ENCODE data around the gene LTBP4.
"Not testable (repeated sequence)": the region's sequence is repeated elsewhere in the genome, so short reads cannot be mapped to it uniquely, and the experiment has no call there.

The LTBP4 gene

DNA sequence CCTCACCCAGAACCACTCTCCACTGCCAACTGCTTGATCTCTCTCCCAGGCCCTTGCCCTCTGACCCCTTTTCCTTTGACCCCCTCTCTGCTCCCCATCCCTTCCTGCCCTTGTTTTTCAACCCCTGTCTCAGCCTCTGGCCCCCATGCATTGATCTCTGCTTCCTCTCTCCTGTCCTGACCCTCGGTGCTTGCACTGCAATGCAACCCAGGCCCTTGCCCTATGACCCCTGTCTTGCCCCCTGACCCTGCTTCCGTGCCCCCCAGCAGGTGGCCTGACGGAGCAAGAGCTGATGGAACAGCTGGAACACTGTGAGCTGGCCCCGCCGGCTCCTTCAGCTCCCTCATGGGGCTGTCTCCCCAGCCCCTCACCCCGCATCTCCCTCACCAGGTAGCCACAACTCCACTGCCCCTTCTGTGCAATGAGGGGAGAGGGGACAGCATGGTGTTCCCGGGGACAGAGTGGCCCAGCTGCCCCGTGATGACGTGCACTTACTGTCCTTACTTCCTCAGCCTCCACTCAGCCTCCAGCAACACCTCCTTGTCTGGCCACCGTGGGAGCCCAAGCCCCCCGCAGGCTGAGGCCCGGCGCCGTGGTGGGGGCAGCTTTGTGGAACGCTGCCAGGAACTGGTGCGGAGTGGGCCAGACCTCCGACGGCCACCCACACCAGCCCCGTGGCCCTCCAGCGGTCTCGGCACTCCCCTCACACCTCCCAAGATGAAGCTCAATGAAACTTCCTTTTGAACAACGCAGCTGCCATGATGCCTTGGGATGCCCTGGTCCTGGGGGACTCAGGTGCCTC lies 10.5 kb upstream of the LTBP4 start:
- Histone ChIP-seq H3K4me3 (ENCODE audit: low read depth in 1 of 2, low read length in 2 of 2) (no peak overlapping the region), H3K4me1 (ENCODE audit: insufficient read depth, low read length) (peaks cover 5% of the 10 kb centered on the region), H3K27me3 (ENCODE audit: insufficient read depth, low read length, poor library complexity) (no peaks in the 10 kb centered on the region), H4K20me1 (ENCODE audit: insufficient read depth, low read length) (no peaks in the 10 kb centered on the region; the same call in 1 of the 2 replicates), H3K4me2 (ENCODE audit: insufficient read depth, low read length) (no peak overlapping the region), H3K36me3 (ENCODE audit: insufficient read depth, low read length) (peaks cover 26% of the 10 kb centered on the region), H2AFZ (ENCODE audit: low read depth, low read length) (no peak overlapping the region), H3K79me2 (ENCODE audit: insufficient read depth, low read length) (no peaks in the 10 kb centered on the region), H3K27ac (ENCODE audit: low read length) (no peak overlapping the region), H3K9ac (ENCODE audit: low read depth, low read length) (no peak overlapping the region), H3K9me3 (ENCODE audit: insufficient read depth, low read length, severe bottlenecking) (no peaks in the 10 kb centered on the region)
- ATAC-seq (ENCODE audit: insufficient read depth, low read depth): no peak
- DNase-seq: no peak
- TF ChIP-seq, protein P1, sequence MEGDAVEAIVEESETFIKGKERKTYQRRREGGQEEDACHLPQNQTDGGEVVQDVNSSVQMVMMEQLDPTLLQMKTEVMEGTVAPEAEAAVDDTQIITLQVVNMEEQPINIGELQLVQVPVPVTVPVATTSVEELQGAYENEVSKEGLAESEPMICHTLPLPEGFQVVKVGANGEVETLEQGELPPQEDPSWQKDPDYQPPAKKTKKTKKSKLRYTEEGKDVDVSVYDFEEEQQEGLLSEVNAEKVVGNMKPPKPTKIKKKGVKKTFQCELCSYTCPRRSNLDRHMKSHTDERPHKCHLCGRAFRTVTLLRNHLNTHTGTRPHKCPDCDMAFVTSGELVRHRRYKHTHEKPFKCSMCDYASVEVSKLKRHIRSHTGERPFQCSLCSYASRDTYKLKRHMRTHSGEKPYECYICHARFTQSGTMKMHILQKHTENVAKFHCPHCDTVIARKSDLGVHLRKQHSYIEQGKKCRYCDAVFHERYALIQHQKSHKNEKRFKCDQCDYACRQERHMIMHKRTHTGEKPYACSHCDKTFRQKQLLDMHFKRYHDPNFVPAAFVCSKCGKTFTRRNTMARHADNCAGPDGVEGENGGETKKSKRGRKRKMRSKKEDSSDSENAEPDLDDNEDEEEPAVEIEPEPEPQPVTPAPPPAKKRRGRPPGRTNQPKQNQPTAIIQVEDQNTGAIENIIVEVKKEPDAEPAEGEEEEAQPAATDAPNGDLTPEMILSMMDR (IDR thresholded peaks at IDR 0.05; ENCODE audit: borderline replicate concordance, extremely low read depth, low read length, poor library complexity, severe bottlenecking): no peak
- no peak for TF ChIP-seq EZH2 (IDR thresholded peaks at IDR 0.05; ENCODE audit: borderline replicate concordance, low read depth, low read length, severe bottlenecking)

DNA sequence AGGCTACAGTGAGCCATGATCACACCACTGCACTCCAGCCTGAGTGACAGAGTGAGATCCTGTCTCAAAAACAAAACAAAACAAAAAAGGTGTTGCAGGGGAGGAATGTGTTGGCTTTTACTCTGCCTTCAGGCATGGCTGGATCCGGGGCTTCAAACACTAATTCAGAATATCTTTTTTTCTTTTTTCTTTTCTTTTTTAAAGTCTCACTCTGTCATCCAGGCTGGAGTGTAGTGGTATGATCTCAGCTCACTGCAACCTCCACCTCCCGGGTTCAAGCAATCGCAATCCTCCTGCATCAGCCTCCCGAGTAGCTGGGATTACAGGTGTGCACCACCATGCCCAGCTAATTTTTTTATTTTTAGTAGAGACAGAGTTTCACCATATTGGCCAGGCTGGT lies 9.4 kb upstream of the LTBP4 start:
- H2AFZ ChIP-seq (ENCODE audit: low read depth, low read length); H3K27ac ChIP-seq (ENCODE audit: low read length); H3K9me3 ChIP-seq (ENCODE audit: insufficient read depth, low read length, severe bottlenecking); H3K27me3 ChIP-seq (ENCODE audit: insufficient read depth, low read length, poor library complexity); H3K4me2 ChIP-seq (ENCODE audit: insufficient read depth, low read length); H3K9ac ChIP-seq (ENCODE audit: low read depth, low read length); H3K4me3 ChIP-seq (ENCODE audit: low read depth in 1 of 2, low read length in 2 of 2); H4K20me1 ChIP-seq (ENCODE audit: insufficient read depth, low read length); DNase-seq; H3K79me2 ChIP-seq (ENCODE audit: insufficient read depth, low read length); H3K4me1 ChIP-seq (ENCODE audit: insufficient read depth, low read length); ATAC-seq (ENCODE audit: insufficient read depth, low read depth): not testable (repeated sequence)
- H3K36me3 ChIP-seq (ENCODE audit: insufficient read depth, low read length): peaks cover 19% of the 10 kb centered on the region

DNA sequence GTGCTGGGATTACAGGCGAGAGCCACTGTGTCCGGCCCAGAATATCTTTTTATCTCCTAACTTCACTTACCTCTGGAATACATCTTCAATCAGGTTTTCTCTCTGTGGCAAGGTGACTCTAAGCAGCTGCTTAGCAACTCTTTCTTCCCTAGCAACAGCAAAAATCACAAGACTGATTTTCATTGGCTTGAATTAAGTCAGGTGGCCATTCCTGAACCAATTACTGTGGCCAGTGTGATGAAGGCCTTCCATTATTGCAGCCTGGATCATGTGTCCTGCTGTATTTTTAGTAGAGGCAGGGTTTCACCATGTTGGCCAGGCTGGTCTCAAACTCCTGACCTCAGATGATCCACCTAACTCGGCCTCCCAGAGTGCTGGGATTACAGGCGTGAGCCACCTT lies 9.0 kb upstream of the LTBP4 start:
- ATAC-seq (ENCODE audit: insufficient read depth, low read depth) (peak; percentile 75), DNase-seq (no peak)
- Histone ChIP-seq H2AFZ (ENCODE audit: low read depth, low read length) (no peak overlapping the region), H3K79me2 (ENCODE audit: insufficient read depth, low read length) (no peaks in the 10 kb centered on the region), H3K4me2 (ENCODE audit: insufficient read depth, low read length) (no peak overlapping the region), H3K27me3 (ENCODE audit: insufficient read depth, low read length, poor library complexity) (no peaks in the 10 kb centered on the region), H3K27ac (ENCODE audit: low read length) (no peak overlapping the region), H3K4me1 (ENCODE audit: insufficient read depth, low read length) (peaks cover 5% of the 10 kb centered on the region), H3K4me3 (ENCODE audit: low read depth in 1 of 2, low read length in 2 of 2) (no peak overlapping the region), H4K20me1 (ENCODE audit: insufficient read depth, low read length) (no peaks in the 10 kb centered on the region; the same call in 1 of the 2 replicates), H3K9me3 (ENCODE audit: insufficient read depth, low read length, severe bottlenecking) (no peaks in the 10 kb centered on the region), H3K9ac (ENCODE audit: low read depth, low read length) (no peak overlapping the region), H3K36me3 (ENCODE audit: insufficient read depth, low read length) (peaks cover 15% of the 10 kb centered on the region)
- TF ChIP-seq, protein P1 (IDR thresholded peaks at IDR 0.05; ENCODE audit: borderline replicate concordance, extremely low read depth, low read length, poor library complexity, severe bottlenecking): no peak
- no peak for TF ChIP-seq EZH2 (IDR thresholded peaks at IDR 0.05; ENCODE audit: borderline replicate concordance, low read depth, low read length, severe bottlenecking)

DNA sequence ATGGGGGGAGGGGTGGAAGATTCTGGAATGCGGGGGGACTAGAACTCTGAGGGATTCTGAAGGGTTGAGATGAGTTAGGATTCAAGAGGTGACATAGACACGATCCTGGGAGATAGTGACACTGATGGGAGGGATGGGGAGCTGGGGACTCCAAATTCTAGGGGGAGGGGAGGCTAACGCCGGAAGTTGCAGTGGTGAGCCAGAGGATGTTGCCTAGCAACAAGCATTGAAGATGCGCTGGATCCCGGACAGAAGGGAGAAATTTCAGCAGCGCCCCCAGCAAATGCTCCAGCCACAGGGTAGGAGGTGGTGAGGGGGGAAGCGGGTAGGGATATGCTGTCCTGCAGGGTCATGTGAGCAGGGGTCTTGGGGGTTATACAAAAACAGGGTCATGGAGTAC lies 6.9 kb upstream of the LTBP4 start:
- Histone ChIP-seq H3K27ac (ENCODE audit: low read length) (no peak overlapping the region), H3K9ac (ENCODE audit: low read depth, low read length) (no peak overlapping the region), H2AFZ (ENCODE audit: low read depth, low read length) (no peak overlapping the region), H3K36me3 (ENCODE audit: insufficient read depth, low read length) (no peaks in the 10 kb centered on the region), H3K27me3 (ENCODE audit: insufficient read depth, low read length, poor library complexity) (peaks cover 6% of the 10 kb centered on the region), H3K4me3 (ENCODE audit: low read depth in 1 of 2, low read length in 2 of 2) (no peak overlapping the region), H3K4me1 (ENCODE audit: insufficient read depth, low read length) (peaks cover 16% of the 10 kb centered on the region), H3K4me2 (ENCODE audit: insufficient read depth, low read length) (no peak overlapping the region), H4K20me1 (ENCODE audit: insufficient read depth, low read length) (no peaks in the 10 kb centered on the region; the same call in 1 of the 2 replicates), H3K79me2 (ENCODE audit: insufficient read depth, low read length) (no peaks in the 10 kb centered on the region), H3K9me3 (ENCODE audit: insufficient read depth, low read length, severe bottlenecking) (no peaks in the 10 kb centered on the region)
- DNase-seq (peak; percentile 56), ATAC-seq (ENCODE audit: insufficient read depth, low read depth) (peak; percentile 46; the same call in 2 of the 3 replicates)
- no peak for TF ChIP-seq EZH2 (IDR thresholded peaks at IDR 0.05; ENCODE audit: borderline replicate concordance, low read depth, low read length, severe bottlenecking)
- TF ChIP-seq, protein P1 (IDR thresholded peaks at IDR 0.05; ENCODE audit: borderline replicate concordance, extremely low read depth, low read length, poor library complexity, severe bottlenecking): no peak
